ENCODE data around the gene FAM227B.
"Not testable (repeated sequence)": the region's sequence is repeated elsewhere in the genome, so short reads cannot be mapped to it uniquely, and the experiment has no call there.

Gene FAM227B

GRCh38 chr15:49573421-49573820 lies 47.2 kb downstream of the FAM227B start:
- Mint-ChIP-seq H3K27ac (no peak overlapping the region), H3K9me3 (peaks cover 13% of the 10 kb centered on the region), H3K36me3 (ENCODE audit: low read depth) (no peaks in the 10 kb centered on the region), H3K4me3 (no peak overlapping the region), H3K4me1 (ENCODE audit: low read depth) (no peaks in the 10 kb centered on the region), H3K27me3 (ENCODE audit: low read depth) (no peaks in the 10 kb centered on the region)

GRCh38 chr15:49570672-49571071 lies 49.9 kb downstream of the FAM227B start:
- no peaks in the 10 kb centered on the region for H3K4me1 Mint-ChIP-seq (ENCODE audit: low read depth)

GRCh38 chr15:49570174-49570573 lies 50.4 kb downstream of the FAM227B start:
- Mint-ChIP-seq H3K36me3 (ENCODE audit: low read depth) (no peaks in the 10 kb centered on the region), H3K27me3 (ENCODE audit: low read depth) (peaks cover 3% of the 10 kb centered on the region), H3K9me3 (peaks cover 17% of the 10 kb centered on the region), H3K4me1 (ENCODE audit: low read depth) (no peaks in the 10 kb centered on the region), H3K4me3 (no peak overlapping the region), H3K27ac (no peak overlapping the region)

More at GRCh38 chr15:49570672-49571071, 49.9 kb downstream of the FAM227B start:
- Mint-ChIP-seq H3K36me3 (ENCODE audit: low read depth) (no peaks in the 10 kb centered on the region), H3K27me3 (ENCODE audit: low read depth) (peaks cover under 1% of the 10 kb centered on the region), H3K9me3 (peaks cover 15% of the 10 kb centered on the region), H3K4me3 (no peak overlapping the region), H3K27ac (no peak overlapping the region)

- no peaks in the 10 kb centered on the region for H3K4me1 Mint-ChIP-seq (ENCODE audit: low read depth)
- no peak overlapping the region for H3K4me3 Mint-ChIP-seq
- H3K27ac Mint-ChIP-seq, result no peak overlapping the region
- peaks cover 75% of the 10 kb centered on the region for H3K9me3 Mint-ChIP-seq
- H3K27me3 Mint-ChIP-seq (ENCODE audit: low read depth), result no peaks in the 10 kb centered on the region
- peaks cover 1% of the 10 kb centered on the region for H3K36me3 Mint-ChIP-seq (ENCODE audit: low read depth)
Measured at GRCh38 chr15:49560045-49560444, 60.6 kb downstream of the FAM227B start.

- no peak overlapping the region for H3K4me3 Mint-ChIP-seq
- peaks cover 1% of the 10 kb centered on the region for H3K36me3 Mint-ChIP-seq (ENCODE audit: low read depth)
Measured at GRCh38 chr15:49558929-49559328, 61.7 kb downstream of the FAM227B start.

GRCh38 chr15:49556437-49556836 lies 64.2 kb downstream of the FAM227B start:
- H3K4me3 Mint-ChIP-seq, result no peak overlapping the region
- H3K27me3 Mint-ChIP-seq (ENCODE audit: low read depth), result no peaks in the 10 kb centered on the region
- H3K4me1 Mint-ChIP-seq (ENCODE audit: low read depth), result no peaks in the 10 kb centered on the region
- H3K27ac Mint-ChIP-seq, result no peak overlapping the region
- H3K9me3 Mint-ChIP-seq, result peaks cover 56% of the 10 kb centered on the region
- peaks cover 3% of the 10 kb centered on the region for H3K36me3 Mint-ChIP-seq (ENCODE audit: low read depth)

More at GRCh38 chr15:49558929-49559328, 61.7 kb downstream of the FAM227B start:
- H3K27me3 Mint-ChIP-seq (ENCODE audit: low read depth), result no peaks in the 10 kb centered on the region
- H3K9me3 Mint-ChIP-seq, result peaks cover 74% of the 10 kb centered on the region
- H3K27ac Mint-ChIP-seq, result no peak overlapping the region
- no peaks in the 10 kb centered on the region for H3K4me1 Mint-ChIP-seq (ENCODE audit: low read depth)

- H3K36me3 Mint-ChIP-seq (ENCODE audit: low read depth); H3K27me3 Mint-ChIP-seq (ENCODE audit: low read depth); H3K4me1 Mint-ChIP-seq (ENCODE audit: low read depth); H3K27ac Mint-ChIP-seq; H3K4me3 Mint-ChIP-seq: not testable (repeated sequence)
- peaks cover 18% of the 10 kb centered on the region for H3K9me3 Mint-ChIP-seq
Measured at GRCh38 chr15:49550342-49550741, 70.3 kb downstream of the FAM227B start.

GRCh38 chr15:49538520-49538919 lies 82.1 kb downstream of the FAM227B start:
- H3K36me3 Mint-ChIP-seq (ENCODE audit: low read depth), result no peaks in the 10 kb centered on the region
- H3K9me3 Mint-ChIP-seq, result peaks cover 35% of the 10 kb centered on the region
- no peak overlapping the region for H3K4me3 Mint-ChIP-seq
- H3K27me3 Mint-ChIP-seq (ENCODE audit: low read depth), result no peaks in the 10 kb centered on the region
- H3K27ac Mint-ChIP-seq, result no peak overlapping the region
- H3K4me1 Mint-ChIP-seq (ENCODE audit: low read depth), result no peaks in the 10 kb centered on the region

GRCh38 chr15:49530092-49530491 lies 90.5 kb downstream of the FAM227B start:
- H3K27ac Mint-ChIP-seq, result no peak overlapping the region
- H3K4me1 Mint-ChIP-seq (ENCODE audit: low read depth), result no peaks in the 10 kb centered on the region
- H3K27me3 Mint-ChIP-seq (ENCODE audit: low read depth), result peaks cover 10% of the 10 kb centered on the region
- H3K36me3 Mint-ChIP-seq (ENCODE audit: low read depth), result no peaks in the 10 kb centered on the region
- no peak overlapping the region for H3K4me3 Mint-ChIP-seq
- H3K9me3 Mint-ChIP-seq, result peaks cover 31% of the 10 kb centered on the region

GRCh38 chr15:49528289-49528688 lies 92.3 kb downstream of the FAM227B start:
- Mint-ChIP-seq H3K27ac (no peak overlapping the region), H3K36me3 (ENCODE audit: low read depth) (no peaks in the 10 kb centered on the region)

GRCh38 chr15:49521802-49522201 lies 98.8 kb downstream of the FAM227B start:
- H3K27me3 Mint-ChIP-seq (ENCODE audit: low read depth), result peaks cover 3% of the 10 kb centered on the region
- no peaks in the 10 kb centered on the region for H3K36me3 Mint-ChIP-seq (ENCODE audit: low read depth)
- H3K9me3 Mint-ChIP-seq, result peaks cover 26% of the 10 kb centered on the region
- H3K4me3 Mint-ChIP-seq, result no peak overlapping the region
- no peaks in the 10 kb centered on the region for H3K4me1 Mint-ChIP-seq (ENCODE audit: low read depth)
- no peak overlapping the region for H3K27ac Mint-ChIP-seq

More at GRCh38 chr15:49528289-49528688, 92.3 kb downstream of the FAM227B start:
- Mint-ChIP-seq H3K9me3 (peaks cover 20% of the 10 kb centered on the region), H3K27me3 (ENCODE audit: low read depth) (peaks cover 10% of the 10 kb centered on the region), H3K4me3 (no peak overlapping the region), H3K4me1 (ENCODE audit: low read depth) (no peaks in the 10 kb centered on the region)

GRCh38 chr15:49512739-49513138 lies 107.9 kb downstream of the FAM227B start:
- H3K9me3 Mint-ChIP-seq; H3K36me3 Mint-ChIP-seq (ENCODE audit: low read depth); H3K27ac Mint-ChIP-seq; H3K27me3 Mint-ChIP-seq (ENCODE audit: low read depth); H3K4me1 Mint-ChIP-seq (ENCODE audit: low read depth); H3K4me3 Mint-ChIP-seq: not testable (repeated sequence)

- H3K27ac Mint-ChIP-seq, result no peak overlapping the region
Measured at GRCh38 chr15:49507261-49507660, 113.4 kb downstream of the FAM227B start.

GRCh38 chr15:49506341-49506740 lies 114.3 kb downstream of the FAM227B start:
- Mint-ChIP-seq H3K4me1 (ENCODE audit: low read depth) (no peaks in the 10 kb centered on the region), H3K9me3 (peaks cover 13% of the 10 kb centered on the region), H3K36me3 (ENCODE audit: low read depth) (no peaks in the 10 kb centered on the region), H3K27me3 (ENCODE audit: low read depth) (no peaks in the 10 kb centered on the region), H3K4me3 (no peak overlapping the region), H3K27ac (no peak overlapping the region)

More at GRCh38 chr15:49507261-49507660, 113.4 kb downstream of the FAM227B start:
- H3K9me3 Mint-ChIP-seq, result peaks cover 10% of the 10 kb centered on the region
- no peaks in the 10 kb centered on the region for H3K4me1 Mint-ChIP-seq (ENCODE audit: low read depth)
- H3K36me3 Mint-ChIP-seq (ENCODE audit: low read depth), result no peaks in the 10 kb centered on the region
- H3K4me3 Mint-ChIP-seq, result no peak overlapping the region
- H3K27me3 Mint-ChIP-seq (ENCODE audit: low read depth), result no peaks in the 10 kb centered on the region

- Mint-ChIP-seq H3K36me3 (ENCODE audit: low read depth) (no peaks in the 10 kb centered on the region), H3K9me3 (peaks cover 18% of the 10 kb centered on the region), H3K4me3 (no peak overlapping the region), H3K27me3 (ENCODE audit: low read depth) (no peaks in the 10 kb centered on the region), H3K4me1 (ENCODE audit: low read depth) (no peaks in the 10 kb centered on the region), H3K27ac (no peak overlapping the region)
Measured at GRCh38 chr15:49501586-49501985, 119.0 kb downstream of the FAM227B start.

Measured in T-helper 1 cell treated with Interleukin-12 subunit alpha and Interleukin-12 subunit beta and Interleukin-4 antibody, amounts not matched to agents 30 μg/mL and 1 μg/mL, for 36 hours (primary cell).